IMR-90 (cell line): Measurements from ENCODE around the gene ORC5. TPM values are rescaled to one million over a fixed set of nuclear protein-coding genes. Genes with fewer than 3 reads are reported as not detected.

Source experiments
- ATAC-seq: fragments of 200-7000 bp; cut with Tn5 transposase; 2 replicates; pipeline ENCODE4 v1.9.1; 2020; ENCODE audit warnings: low read depth, mild to moderate bottlenecking, moderate library complexity
- BruUV-seq: library from RNA; stranded (reverse); fragments of 400-500 nt; replicated peaks from 2 replicates; lab custom pipeline; 2021; lab: Mats Ljungman, UMichigan
- CTCF ChIA-PET: fragments of 300-600 bp; formaldehyde crosslinking; extraction: SDS; loops from one replicate; lab custom pipeline; 2021; ENCODE audit warnings: antibody characterized with exemption; lab: Yijun Ruan, JAX
- POLR2A ChIA-PET: fragments of 300-600 bp; sonication (Branson Sonifier 250); formaldehyde crosslinking; loops from one replicate; lab custom pipeline; 2022; ENCODE audit warnings: antibody characterized with exemption; ENCODE audit not compliant: unreplicated experiment; lab: Charles Lee
- DNase-seq: peaks from one replicate; pipeline ENCODE4 v3.0.0; 2013
- H2AFZ ChIP-seq: replicated peaks from 2 replicates; pipeline ENCODE3; 2013; ENCODE audit warnings: low read length, mild to moderate bottlenecking; ENCODE audit not compliant: poor library complexity
- H2AK5ac ChIP-seq: 2 replicates; pipeline ENCODE4 v1.6.1; 2013; ENCODE audit warnings: low read depth, low read length, inconsistent platforms
- H2AK9ac ChIP-seq: replicated peaks from 2 replicates; pipeline ENCODE3; 2013; ENCODE audit warnings: mild to moderate bottlenecking, low read depth, low read length, moderate library complexity; ENCODE audit not compliant: poor library complexity
- H2BK120ac ChIP-seq: 2 replicates; pipeline ENCODE4 v1.6.1; 2013; ENCODE audit warnings: low read depth, low read length, inconsistent platforms
- H2BK15ac ChIP-seq: 3 replicates; pipeline ENCODE4 v1.6.1; 2013; ENCODE audit warnings: low read depth, low read length, inconsistent platforms
- H2BK20ac ChIP-seq: 2 replicates; pipeline ENCODE4 v1.6.1; 2013; ENCODE audit warnings: low read depth, mild to moderate bottlenecking, inconsistent platforms, low read length, moderate library complexity
- H2BK5ac ChIP-seq: 2 replicates; pipeline ENCODE4 v1.6.1; 2013; ENCODE audit warnings: mild to moderate bottlenecking, low read depth, low read length, inconsistent platforms; ENCODE audit not compliant: poor library complexity, severe bottlenecking
- H3K14ac ChIP-seq: replicated peaks from 2 replicates; pipeline ENCODE4 v1.6.1; 2013; ENCODE audit warnings: low read depth, low read length, inconsistent platforms
- H3K18ac ChIP-seq: 2 replicates; pipeline ENCODE4 v1.6.1; 2013; ENCODE audit warnings: low read depth, low read length, control low read depth
- H3K23ac ChIP-seq: 2 replicates; pipeline ENCODE4 v1.6.1; 2013; ENCODE audit warnings: low read depth, low read length, inconsistent platforms
- H3K27ac ChIP-seq: 2 replicates; pipeline ENCODE4 v1.5.1; 2013; ENCODE audit warnings: mild to moderate bottlenecking, control low read depth, low read length; ENCODE audit not compliant: insufficient read depth
- H3K27me3 ChIP-seq: 2 replicates; pipeline ENCODE4 v1.6.1; 2013; ENCODE audit warnings: low read length; ENCODE audit not compliant: control insufficient read depth, insufficient read depth
- H3K36me3 ChIP-seq: 2 replicates; pipeline ENCODE4 v1.6.1; 2013; ENCODE audit warnings: low read length, mixed read lengths; ENCODE audit not compliant: control insufficient read depth, insufficient read depth
- H3K4ac ChIP-seq: 2 replicates; pipeline ENCODE4 v1.6.1; 2013; ENCODE audit warnings: low read depth, low read length, inconsistent platforms
- H3K4me1 ChIP-seq: 2 replicates; pipeline ENCODE4 v1.6.1; 2013; ENCODE audit warnings: low read length, mixed read lengths; ENCODE audit not compliant: control insufficient read depth, insufficient read depth
- H3K4me2 ChIP-seq: 2 replicates; pipeline ENCODE4 v1.6.1; 2013; ENCODE audit warnings: low read depth, mild to moderate bottlenecking, control low read depth, low read length, moderate library complexity
- H3K4me3 ChIP-seq: 2 replicates; pipeline ENCODE4 v1.5.1; 2013; ENCODE audit warnings: low read depth, mild to moderate bottlenecking, control low read depth, low read length, moderate library complexity; ENCODE audit not compliant: insufficient read depth
- H3K56ac ChIP-seq: 2 replicates; pipeline ENCODE4 v1.6.1; 2013; ENCODE audit warnings: low read length, inconsistent platforms; ENCODE audit not compliant: insufficient read depth; ENCODE audit errors: extremely low read depth
- H3K79me1 ChIP-seq, 2 experiments: 2 replicates each; pipeline ENCODE4 v1.6.1; 2013; ENCODE audit warnings: low read length in 2 of 2, inconsistent platforms in 1 of 2, low read depth in 1 of 2
- H3K9ac ChIP-seq: 2 replicates; pipeline ENCODE4 v1.6.1; 2013; ENCODE audit warnings: low read depth, low read length, control low read depth
- H3K9me1 ChIP-seq: 2 replicates; pipeline ENCODE4 v1.6.1; 2013; ENCODE audit warnings: low read length, inconsistent platforms; ENCODE audit not compliant: insufficient read depth
- H3K9me3 ChIP-seq: 2 replicates; pipeline ENCODE4 v1.6.1; 2013; ENCODE audit warnings: low read length; ENCODE audit not compliant: control insufficient read depth, insufficient read depth
- H4K20me1 ChIP-seq: 2 replicates; pipeline ENCODE4 v1.6.1; 2013; ENCODE audit warnings: low read length, inconsistent platforms; ENCODE audit not compliant: insufficient read depth
- H4K5ac ChIP-seq: 2 replicates; pipeline ENCODE4 v1.6.1; 2013; ENCODE audit warnings: mild to moderate bottlenecking, low read depth, low read length, control low read depth
- H4K8ac ChIP-seq, 2 experiments: 2 replicates each; pipeline ENCODE4 v1.6.1; 2013; ENCODE audit warnings: low read depth in 2 of 2, low read length in 2 of 2, control low read depth in 1 of 2, inconsistent platforms in 1 of 2
- H4K91ac ChIP-seq: 2 replicates; pipeline ENCODE4 v1.6.1; 2013; ENCODE audit warnings: low read depth, low read length, inconsistent platforms; ENCODE audit not compliant: insufficient read depth
- BHLHE40 ChIP-seq: fragments of 150-350 bp; IDR thresholded peaks from 2 replicates; pipeline ENCODE4 v1.6.1; 2016; ENCODE audit warnings: mild to moderate bottlenecking, low read depth, low read length
- CEBPB ChIP-seq: IDR thresholded peaks from 2 replicates; pipeline ENCODE4 v1.6.1; 2012; ENCODE audit warnings: low read depth, low read length, improper control_type of control experiment
- ELK1 ChIP-seq: fragments of 150-350 bp; IDR thresholded peaks from 2 replicates; pipeline ENCODE4 v1.6.1; 2016; ENCODE audit warnings: low read depth, mild to moderate bottlenecking, low read length, moderate library complexity, borderline replicate concordance
- MAFK ChIP-seq: IDR thresholded peaks from 2 replicates; pipeline ENCODE4 v1.6.1; 2012; ENCODE audit warnings: low read depth, low read length, improper control_type of control experiment
- MAZ ChIP-seq: IDR thresholded peaks from 2 replicates; pipeline ENCODE4 v1.6.1; 2012; ENCODE audit warnings: low read depth, mild to moderate bottlenecking, low read length, improper control_type of control experiment, moderate library complexity, borderline replicate concordance
- NFE2L2 ChIP-seq: fragments of 150-350 bp; IDR thresholded peaks from 2 replicates; pipeline ENCODE4 v1.6.1; 2016; ENCODE audit warnings: low read depth, mild to moderate bottlenecking, low read length
- RAD21 ChIP-seq: IDR thresholded peaks from 2 replicates; pipeline ENCODE4 v1.6.1; 2012; ENCODE audit warnings: low read length, improper control_type of control experiment
- RCOR1 ChIP-seq: IDR thresholded peaks from 2 replicates; pipeline ENCODE4 v1.6.1; 2012; ENCODE audit warnings: mild to moderate bottlenecking, low read length, improper control_type of control experiment; ENCODE audit not compliant: insufficient replicate concordance
- SMC3 ChIP-seq: fragments of 150-350 bp; IDR thresholded peaks from 2 replicates; pipeline ENCODE4 v1.6.1; 2016; ENCODE audit warnings: low read depth, mild to moderate bottlenecking, antibody characterized with exemption, low read length, moderate library complexity
- WGBS, 2 experiments: methylation state at CpG; one replicate each; pipeline versions ENCODE4 v1.1.5 to v1.1.7; 2013; ENCODE audit warnings: missing lambda C conversion rate in 2 of 2; ENCODE audit not compliant: insufficient read length in 1 of 2; ENCODE audit errors: extremely low coverage in 2 of 2; 5-methylcytosine and 5-hydroxymethylcytosine counted together
- dilution Hi-C: fragments of 300-500 bp; cut with HindIII; formaldehyde crosslinking; loops from one replicate; pipeline ENCODE4 v1.14.3; 2018; ENCODE audit warnings: low sequenced_read_pairs; ENCODE audit not compliant: unreplicated experiment
- in situ Hi-C: fragments of 300-500 bp; cut with MboI; formaldehyde crosslinking; loops from 3 replicates; pipeline ENCODE4 v1.14.3; 2019; ENCODE audit warnings: low sequenced_read_pairs, inconsistent platforms, mixed read lengths
- intact Hi-C: fragments of 100-400 bp; cut with micrococcal nuclease; formaldehyde crosslinking; loops from 2 replicates; pipeline ENCODE4 v1.10.0; 2022
- polyA plus RNA-seq, 3 experiments: library from polyadenylated mRNA; depleted of rRNA; stranded (reverse); fragments of >200 nt; gene quantifications; 2 replicates each; pipeline ENCODE4 v1.2.3, GENCODE V29; 2012; ENCODE audit warnings: low replicate concordance in 1 of 3
- total RNA-seq: library from RNA; depleted of rRNA; stranded (reverse); fragments of >200 nt; gene quantifications from 2 replicates; pipeline ENCODE4 v1.2.3, GENCODE V29; 2012

ORC5 gene
- total and polyA plus RNA-seq, 2 of the 4 experiments (the other 2 are of a cell fraction), result 7.9 to 18.8 TPM

GRCh38 chr7:104230606-104231005 is 22.8 kb upstream of the ORC5 start:
- H3K27ac ChIP-seq, result no peak overlapping the region
- no peaks in the 10 kb centered on the region for H3K9me1 ChIP-seq
- H2BK120ac ChIP-seq, result no peak overlapping the region
- H4K5ac ChIP-seq, result no peak overlapping the region
- CTCF ChIA-PET, result interaction anchor here (1.2 to 1.7 kb wide), 4 partner anchors 9 to 39 kb away, joined by 3 to 6 read pairs (median 4); no protein-coding TSS in a partner anchor
- no peak overlapping the region for H3K14ac ChIP-seq
- intact Hi-C loops, result loop anchor here (1.0 to 5.0 kb wide), 3 partner anchors 37 to 687 kb away; no protein-coding TSS in a partner anchor
- in situ Hi-C loops, result loop anchor here (10.0 kb wide), 1 partner anchor 614 kb away; no protein-coding TSS in a partner anchor
- no peaks in the 10 kb centered on the region for H3K9me3 ChIP-seq
- H2BK5ac ChIP-seq, result no peak overlapping the region
- dilution Hi-C loops, result no loop called here
- no peak for TF ChIP-seq CEBPB
- TF ChIP-seq BHLHE40, result no peak
- TF ChIP-seq NFE2L2, result no peak
- no peak for TF ChIP-seq MAZ
- TF ChIP-seq SMC3, result no peak
- no peak for TF ChIP-seq MAFK
- TF ChIP-seq RCOR1, result no peak
- no peak for TF ChIP-seq RAD21
- TF ChIP-seq ELK1, result no peak
- H2BK15ac ChIP-seq, result no peak overlapping the region
- H3K4me3 ChIP-seq, result no peak overlapping the region
- H3K27me3 ChIP-seq, result 0 out of 2 replicates have a peak, but pooled peaks cover 2% of the 10 kb centered on the region
- DNase-seq, result peak; percentile 59
- no peaks in the 10 kb centered on the region for H4K20me1 ChIP-seq
- POLR2A ChIA-PET, result no interaction called here
- H2AK5ac ChIP-seq, result no peak overlapping the region
- no peak overlapping the region for H3K18ac ChIP-seq
- H3K4ac ChIP-seq, result no peak overlapping the region
- no peak overlapping the region for H2AFZ ChIP-seq
- BruUV-seq, result no TSS peak
- H3K23ac ChIP-seq, result no peak overlapping the region
- H2AK9ac ChIP-seq, result no peak overlapping the region
- no peak overlapping the region; the same call in 1 of the 2 replicates for H3K4me2 ChIP-seq
- no peak for ATAC-seq
- H3K4me1 ChIP-seq, result no peaks in the 10 kb centered on the region
- H3K56ac ChIP-seq, result no peak overlapping the region
- H4K91ac ChIP-seq, result no peak overlapping the region
- H3K79me1 ChIP-seq, result no peaks in the 10 kb centered on the region
- no peak overlapping the region for H2BK20ac ChIP-seq
- H3K9ac ChIP-seq, result no peak overlapping the region
- H4K8ac ChIP-seq, result no peak overlapping the region
- H3K36me3 ChIP-seq, result no peaks in the 10 kb centered on the region
- WGBS, 2 experiments, result 0% methylated on average over 1 of the region's 4 CpGs; no CpG with 5 or more reads in 1 of the 2 experiments
